Suprapubic skin (tissue), 4 donors: ENCODE measurements around the gene TRMT2A. TPM values are rescaled to one million over a fixed set of nuclear protein-coding genes. Genes with fewer than 3 reads are reported as not detected.

ENCODE experiments used
- DNase-seq, 2 donors: peaks; one replicate each; pipeline ENCODE4 v3.0.0-alpha.2; 2019; ENCODE audit warnings: low spot score in 2 of 2
- H3K27ac ChIP-seq: fragments of 200-600 bp; sonication (generic); one replicate; pipeline ENCODE4 v1.5.1; 2019
- H3K27me3 ChIP-seq: fragments of 200-600 bp; sonication (generic); one replicate; pipeline ENCODE4 v1.5.1; 2019
- H3K36me3 ChIP-seq: fragments of 200-600 bp; sonication (generic); one replicate; pipeline ENCODE4 v1.5.1; 2019
- H3K4me1 ChIP-seq: fragments of 200-600 bp; sonication (generic); one replicate; pipeline ENCODE4 v1.5.1; 2019
- H3K4me3 ChIP-seq: fragments of 200-600 bp; sonication (generic); one replicate; pipeline ENCODE4 v1.5.1; 2019; ENCODE audit warnings: mild to moderate bottlenecking
- H3K9me3 ChIP-seq: fragments of 200-600 bp; sonication (generic); one replicate; pipeline ENCODE4 v1.5.1; 2019
- CTCF ChIP-seq, 2 donors: fragments of 200-600 bp in 1 of 2; fragments of 450-650 bp in 1 of 2; sonication (generic) in 1 of 2; IDR thresholded peaks; one replicate each; pipeline ENCODE4 v1.5.1; 2016 to 2019; ENCODE audit warnings: antibody characterized with exemption in 2 of 2, mild to moderate bottlenecking in 1 of 2, moderate library complexity in 1 of 2
- EP300 ChIP-seq: sonication (generic); formaldehyde crosslinking; IDR thresholded peaks from one replicate; pipeline ENCODE4 v1.6.1; 2017; ENCODE audit warnings: antibody characterized with exemption
- POLR2A ChIP-seq, 2 donors: fragments of 450-650 bp; IDR thresholded peaks; one replicate each; pipeline ENCODE4 v1.6.1; 2017; ENCODE audit warnings: antibody characterized with exemption in 2 of 2, mild to moderate bottlenecking in 2 of 2, moderate library complexity in 2 of 2
- POLR2AphosphoS5 ChIP-seq, 3 donors: sonication (generic); formaldehyde crosslinking; IDR thresholded peaks; one replicate each; pipeline ENCODE4 v1.6.1; 2017; ENCODE audit warnings: antibody characterized with exemption in 3 of 3
- WGBS: methylation state at CpG from one replicate; pipeline ENCODE4 v1.1.5; 2018; 5-methylcytosine and 5-hydroxymethylcytosine counted together
- total RNA-seq, 4 donors: library from RNA; depleted of rRNA; stranded (reverse); fragments of >200 nt; gene quantifications; one replicate each; pipeline ENCODE4 v1.1.0, GENCODE V29; 2016

Gene TRMT2A
- total RNA-seq, 4 donors from 2014 or later, result 52.0 to 98.6 (median 55.7) TPM

- DNase-seq, result no peak
- H3K27me3 ChIP-seq, result no peaks in the 10 kb centered on the region
- H3K36me3 ChIP-seq, result peaks cover 35% of the 10 kb centered on the region
- TF ChIP-seq EP300 (no peak), CTCF (IDR thresholded peaks at IDR 0.05) (no peak), POLR2A (IDR thresholded peaks at IDR 0.05) (no peak), POLR2AphosphoS5 (IDR thresholded peaks at IDR 0.05) (no peak)
- peaks cover 36% of the 10 kb centered on the region for H3K4me1 ChIP-seq
- H3K9me3 ChIP-seq, result no peaks in the 10 kb centered on the region
- 27% methylated on average over 3 of the region's 18 CpGs for WGBS
- no peak overlapping the region for H3K4me3 ChIP-seq
- no peak overlapping the region for H3K27ac ChIP-seq
Observed at GRCh38 chr22:20128902-20129746, 12.1 kb upstream of the TRMT2A start.

GRCh38 chr22:20128619-20128901, 11.5 kb upstream of the TRMT2A start:
- 37% methylated on average over 2 of the region's 2 CpGs for WGBS
- Histone ChIP-seq H3K27me3 (no peaks in the 10 kb centered on the region), H3K36me3 (peaks cover 41% of the 10 kb centered on the region), H3K27ac (no peak overlapping the region), H3K4me3 (no peak overlapping the region), H3K9me3 (no peaks in the 10 kb centered on the region), H3K4me1 (peaks cover 31% of the 10 kb centered on the region)
- TF ChIP-seq CTCF (IDR thresholded peaks at IDR 0.05) (no peak), POLR2AphosphoS5 (IDR thresholded peaks at IDR 0.05) (no peak), POLR2A (IDR thresholded peaks at IDR 0.05) (no peak), EP300 (no peak)
- DNase-seq, result no peak

GRCh38 chr22:20127869-20128618, 11.0 kb upstream of the TRMT2A start:
- Histone ChIP-seq H3K27ac (no peak overlapping the region), H3K36me3 (peaks cover 45% of the 10 kb centered on the region), H3K4me1 (peaks cover 25% of the 10 kb centered on the region), H3K27me3 (no peaks in the 10 kb centered on the region), H3K4me3 (no peak overlapping the region), H3K9me3 (no peaks in the 10 kb centered on the region)
- TF ChIP-seq POLR2A (IDR thresholded peaks at IDR 0.05) (no peak), EP300 (no peak), CTCF (IDR thresholded peaks at IDR 0.05) (no peak), POLR2AphosphoS5 (IDR thresholded peaks at IDR 0.05) (no peak)
- WGBS, result 82% methylated on average over 17 of the region's 17 CpGs
- no peak for DNase-seq

GRCh38 chr22:20127318-20127868, 10.4 kb upstream of the TRMT2A start:
- Histone ChIP-seq H3K4me1 (peaks cover 19% of the 10 kb centered on the region), H3K27me3 (no peaks in the 10 kb centered on the region), H3K36me3 (peaks cover 45% of the 10 kb centered on the region), H3K4me3 (no peak overlapping the region), H3K27ac (no peak overlapping the region), H3K9me3 (no peaks in the 10 kb centered on the region)
- WGBS, result 65% methylated on average over 11 of the region's 15 CpGs
- DNase-seq, result no peak
- TF ChIP-seq POLR2A (IDR thresholded peaks at IDR 0.05), result no peak
- TF ChIP-seq CTCF (IDR thresholded peaks at IDR 0.05), result no peak
- TF ChIP-seq EP300, result no peak
- no peak for TF ChIP-seq POLR2AphosphoS5 (IDR thresholded peaks at IDR 0.05)
